SK-N-SH (cell line): ENCODE data around the gene PTPN14. TPM values are rescaled to one million over a fixed set of nuclear protein-coding genes. Genes with fewer than 3 reads are reported as not detected.

Source experiments
- CTCF ChIA-PET: fragments of 300-600, 350-600 bp; formaldehyde crosslinking; extraction: SDS; loops from one replicate; lab custom pipeline; 2021; lab: Yijun Ruan, JAX
- POLR2A ChIA-PET: fragments of 350-600 bp; sonication (Branson Sonifier 250); formaldehyde crosslinking; extraction: SDS; loops from one replicate; lab custom pipeline; 2020; ENCODE audit warnings: antibody characterized with exemption, inconsistent platforms; lab: Yijun Ruan, JAX
- DNase-seq: peaks from one replicate; pipeline ENCODE4 v3.0.0; 2012
- H2AFZ ChIP-seq: fragments of 200-600 bp; sonication (generic); 2 replicates; pipeline ENCODE4 v1.8.1; 2016; ENCODE audit warnings: antibody characterized with exemption, mild to moderate bottlenecking, low read depth
- H3F3A ChIP-seq: fragments of 200-600 bp; sonication (generic); replicated peaks from 2 replicates; pipeline ENCODE3; 2016; ENCODE audit warnings: antibody characterized with exemption, mild to moderate bottlenecking; ENCODE audit not compliant: insufficient read depth
- H3K27ac ChIP-seq, 2 experiments: fragments of 200-500 bp in 1 of 2; fragments of 200-600 bp in 1 of 2; sonication (Bioruptor generic) in 1 of 2; sonication (generic), shearing (Covaris generic) in 1 of 2; 2 replicates each; pipeline versions ENCODE4 v1.5.1 to v1.6.1; 2014 to 2016; ENCODE audit warnings: low read depth in 2 of 2, inconsistent platforms in 1 of 2, low read length in 1 of 2, mild to moderate bottlenecking in 1 of 2, mixed read lengths in 1 of 2
- H3K27me3 ChIP-seq: fragments of 200-600 bp; sonication (generic), shearing (Covaris generic); 2 replicates; pipeline ENCODE4 v1.6.1; 2016; ENCODE audit warnings: mixed run types; ENCODE audit not compliant: insufficient read depth
- H3K36me3 ChIP-seq, 2 experiments: fragments of 200-500 bp in 1 of 2; fragments of 200-600 bp in 1 of 2; sonication (Bioruptor generic) in 1 of 2; sonication (generic) in 1 of 2; replicated peaks in 1 of 2; 2 replicates each; pipeline versions ENCODE3 to v1.5.1; 2014 to 2016; ENCODE audit warnings: low read length in 1 of 2, mild to moderate bottlenecking in 1 of 2; ENCODE audit not compliant: insufficient read depth in 2 of 2, control insufficient read depth in 1 of 2
- H3K4me1 ChIP-seq, 2 experiments: fragments of 200-500 bp in 1 of 2; fragments of 200-600 bp in 1 of 2; sonication (Bioruptor generic) in 1 of 2; sonication (generic), shearing (Covaris generic) in 1 of 2; 2 replicates each; pipeline versions ENCODE4 v1.5.1 to v1.6.1; 2014 to 2016; ENCODE audit warnings: low read depth in 1 of 2, low read length in 1 of 2, mixed run types in 1 of 2; ENCODE audit not compliant: insufficient read depth in 2 of 2, control insufficient read depth in 1 of 2
- H3K4me2 ChIP-seq: fragments of 200-600 bp; sonication (generic), shearing (Covaris generic); 2 replicates; pipeline ENCODE4 v1.6.1; 2017; ENCODE audit warnings: mixed run types
- H3K4me3 ChIP-seq, 2 experiments: fragments of 200-500 bp in 1 of 2; fragments of 200-600 bp in 1 of 2; sonication (Bioruptor generic) in 1 of 2; sonication (generic), shearing (Covaris generic) in 1 of 2; 2 replicates each; pipeline versions ENCODE4 v1.5.1 to v1.8.1; 2014 to 2016; ENCODE audit warnings: low read depth in 2 of 2, inconsistent platforms in 1 of 2, low read length in 1 of 2, mild to moderate bottlenecking in 1 of 2, mixed read lengths in 1 of 2, moderate library complexity in 1 of 2
- H3K79me2 ChIP-seq: fragments of 200-600 bp; sonication (generic); 2 replicates; pipeline ENCODE4 v1.8.1; 2017; ENCODE audit warnings: mild to moderate bottlenecking; ENCODE audit not compliant: insufficient read depth
- H3K9ac ChIP-seq: fragments of 200-600 bp; sonication (generic); 2 replicates; pipeline ENCODE4 v1.6.1; 2017; ENCODE audit warnings: mixed run types
- H3K9me2 ChIP-seq: fragments of 200-600 bp; sonication (generic); 2 replicates; pipeline ENCODE4 v1.6.1; 2017; ENCODE audit warnings: mixed run types
- H3K9me3 ChIP-seq: fragments of 200-600 bp; sonication (generic); 2 replicates; pipeline ENCODE4 v1.6.1; 2017; ENCODE audit warnings: mixed run types, mild to moderate bottlenecking, moderate library complexity
- H4K20me1 ChIP-seq: fragments of 200-600 bp; sonication (generic); 2 replicates; pipeline ENCODE4 v1.6.1; 2017; ENCODE audit warnings: mild to moderate bottlenecking, mixed run types; ENCODE audit not compliant: insufficient read depth
- GATA2 ChIP-seq: sonication (generic); formaldehyde crosslinking; IDR thresholded peaks from 2 replicates; pipeline ENCODE4 v1.5.0; 2020; ENCODE audit warnings: mild to moderate bottlenecking, missing genetic modification reagents
- JUND ChIP-seq: IDR thresholded peaks from 2 replicates; pipeline ENCODE4 v1.4.0; 2012
- NFIC ChIP-seq: IDR thresholded peaks from 2 replicates; pipeline ENCODE4 v1.4.0; 2012; ENCODE audit warnings: borderline replicate concordance
- POLR2AphosphoS5 ChIP-seq: IDR thresholded peaks from 2 replicates; pipeline ENCODE4 v1.6.1; 2012; ENCODE audit warnings: low read depth, low read length
- RFX5 ChIP-seq: IDR thresholded peaks from 2 replicates; pipeline ENCODE4 v1.6.1; 2012; ENCODE audit warnings: mild to moderate bottlenecking, improper control_type of control experiment, low read length
- SIN3A ChIP-seq: IDR thresholded peaks from 2 replicates; pipeline ENCODE4 v1.6.1; 2012; ENCODE audit warnings: low read depth, mild to moderate bottlenecking, low read length, moderate library complexity, borderline replicate concordance
- TCF12 ChIP-seq: IDR thresholded peaks from 2 replicates; pipeline ENCODE4 v1.4.0; 2012
- WGBS: methylation state at CpG from one replicate; pipeline ENCODE4 v1.1.6; 2017; ENCODE audit warnings: low lambda C conversion rate; 5-methylcytosine and 5-hydroxymethylcytosine counted together
- polyA plus RNA-seq, 3 experiments: library from polyadenylated mRNA; depleted of rRNA; stranded (reverse); fragments of >200 nt; gene quantifications; 2 replicates each; pipeline ENCODE4 v1.2.3, GENCODE V29; 2012
- TF ChIP-seq, protein P1 (sequence below): fragments of 150-350 bp; IDR thresholded peaks from 2 replicates; pipeline ENCODE4 v1.6.1; 2017; ENCODE audit warnings: antibody characterized with exemption, low read length, low read depth, borderline replicate concordance
- TF ChIP-seq, protein P2 (sequence below): fragments of 200-600 bp; sonication (generic); IDR thresholded peaks from 2 replicates; pipeline ENCODE4 v1.6.1; 2017; ENCODE audit warnings: antibody characterized with exemption, mild to moderate bottlenecking, moderate library complexity

PTPN14 gene
- polyA plus RNA-seq, 1 of the 3 experiments (the other 2 are of a cell fraction): 12.8 TPM

GRCh38 chr1:214380396-214380795 is 171.0 kb downstream of the PTPN14 start:
- Histone ChIP-seq H3K27ac (0 out of 4 replicates have a peak overlapping the region, but pooled peaks of 1 of the 2 experiments have one; percentile 5), H3K9me2 (no peaks in the 10 kb centered on the region), H3F3A (peaks cover 9% of the 10 kb centered on the region), H3K27me3 (no peaks in the 10 kb centered on the region), H3K79me2 (peaks cover 72% of the 10 kb centered on the region), H3K9ac (no peak overlapping the region), H4K20me1 (peaks cover 6% of the 10 kb centered on the region; the same call in 1 of the 2 replicates), H3K4me2 (no peak overlapping the region), H2AFZ (no peak overlapping the region), H3K4me3 (no peak overlapping the region), H3K36me3 (peaks cover 58 to 76% of the 10 kb centered on the region in 2 experiments), H3K9me3 (no peaks in the 10 kb centered on the region), H3K4me1 (peaks cover 0 to 5% of the 10 kb centered on the region in 2 experiments; a peak in 2 of 4 replicates)
- TF ChIP-seq, protein P1, sequence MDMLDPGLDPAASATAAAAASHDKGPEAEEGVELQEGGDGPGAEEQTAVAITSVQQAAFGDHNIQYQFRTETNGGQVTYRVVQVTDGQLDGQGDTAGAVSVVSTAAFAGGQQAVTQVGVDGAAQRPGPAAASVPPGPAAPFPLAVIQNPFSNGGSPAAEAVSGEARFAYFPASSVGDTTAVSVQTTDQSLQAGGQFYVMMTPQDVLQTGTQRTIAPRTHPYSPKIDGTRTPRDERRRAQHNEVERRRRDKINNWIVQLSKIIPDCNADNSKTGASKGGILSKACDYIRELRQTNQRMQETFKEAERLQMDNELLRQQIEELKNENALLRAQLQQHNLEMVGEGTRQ: no peak
- no peak for TF ChIP-seq GATA2 (CRISPR knock-in tag)
- TF ChIP-seq, protein P2, sequence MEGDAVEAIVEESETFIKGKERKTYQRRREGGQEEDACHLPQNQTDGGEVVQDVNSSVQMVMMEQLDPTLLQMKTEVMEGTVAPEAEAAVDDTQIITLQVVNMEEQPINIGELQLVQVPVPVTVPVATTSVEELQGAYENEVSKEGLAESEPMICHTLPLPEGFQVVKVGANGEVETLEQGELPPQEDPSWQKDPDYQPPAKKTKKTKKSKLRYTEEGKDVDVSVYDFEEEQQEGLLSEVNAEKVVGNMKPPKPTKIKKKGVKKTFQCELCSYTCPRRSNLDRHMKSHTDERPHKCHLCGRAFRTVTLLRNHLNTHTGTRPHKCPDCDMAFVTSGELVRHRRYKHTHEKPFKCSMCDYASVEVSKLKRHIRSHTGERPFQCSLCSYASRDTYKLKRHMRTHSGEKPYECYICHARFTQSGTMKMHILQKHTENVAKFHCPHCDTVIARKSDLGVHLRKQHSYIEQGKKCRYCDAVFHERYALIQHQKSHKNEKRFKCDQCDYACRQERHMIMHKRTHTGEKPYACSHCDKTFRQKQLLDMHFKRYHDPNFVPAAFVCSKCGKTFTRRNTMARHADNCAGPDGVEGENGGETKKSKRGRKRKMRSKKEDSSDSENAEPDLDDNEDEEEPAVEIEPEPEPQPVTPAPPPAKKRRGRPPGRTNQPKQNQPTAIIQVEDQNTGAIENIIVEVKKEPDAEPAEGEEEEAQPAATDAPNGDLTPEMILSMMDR: no peak
- DNase-seq: no peak
- 96% methylated on average over 3 of the region's 3 CpGs for WGBS
- POLR2A ChIA-PET: no interaction called here
- CTCF ChIA-PET: interaction anchor here (1.5 kb wide), 1 partner anchor 205 kb away, joined by 4 read pairs; no protein-coding TSS in a partner anchor

GRCh38 chr1:214379236-214379970 is 172.0 kb downstream of the PTPN14 start:
- ChIA-PET CTCF (no interaction called here), POLR2A (no interaction called here)
- WGBS: 90% methylated on average over 6 of the region's 6 CpGs
- Histone ChIP-seq H3K36me3 (peaks cover 61 to 77% of the 10 kb centered on the region in 2 experiments), H3K27ac (peak overlapping the region in 1 of 2 experiments; percentile 55; a peak in 2 of 4 replicates), H3F3A (peaks cover 14% of the 10 kb centered on the region), H3K4me3 (no peak overlapping the region), H2AFZ (no peak overlapping the region), H3K4me1 (peaks cover 0 to 5% of the 10 kb centered on the region in 2 experiments; a peak in 2 of 4 replicates), H3K9me2 (no peaks in the 10 kb centered on the region), H3K9me3 (no peaks in the 10 kb centered on the region), H3K79me2 (peaks cover 67% of the 10 kb centered on the region), H3K27me3 (no peaks in the 10 kb centered on the region), H4K20me1 (peaks cover 6% of the 10 kb centered on the region; the same call in 1 of the 2 replicates), H3K4me2 (no peak overlapping the region), H3K9ac (no peak overlapping the region)
- no peak for DNase-seq
- TF ChIP-seq POLR2AphosphoS5: no peak
- no peak for TF ChIP-seq SIN3A
- TF ChIP-seq, protein P1: no peak
- TF ChIP-seq TCF12: no peak
- no peak for TF ChIP-seq RFX5
- no peak for TF ChIP-seq JUND
- no peak for TF ChIP-seq NFIC
